NCI-H345 (cell line): Measurements from ENCODE around the gene SLC5A11.
"Not testable (repeated sequence)": the region's sequence is repeated elsewhere in the genome, so short reads cannot be mapped to it uniquely, and the experiment has no call there.

Source experiments
- DNase-seq: peaks from one replicate; lab custom pipeline; 2025; lab: John Stamatoyannopoulos, UW

The SLC5A11 gene

GRCh38 chr16:24845726-24846547 is at the start of gene SLC5A11:
TSS of gene SLC5A11 (plus strand) at chr16:24845963. CDS start at chr16:24858644, 12,681 bp downstream.
- DNase-seq: no peak

- DNase-seq: no peak
These were observed 45.2 kb upstream of the SLC5A11 start for GRCh38 chr16:24800586-24800985.

GRCh38 chr16:24801761-24802302 is 43.9 kb upstream of the SLC5A11 start:
- DNase-seq: no peak

- DNase-seq: no peak
These were observed 40.3 kb upstream of the SLC5A11 start for GRCh38 chr16:24805484-24805883.

GRCh38 chr16:24807301-24807700 is 38.5 kb upstream of the SLC5A11 start:
- no peak for DNase-seq

- no peak for DNase-seq
These were observed 34.6 kb upstream of the SLC5A11 start for GRCh38 chr16:24810951-24811843.

- not testable (repeated sequence) for DNase-seq
These were observed 33.0 kb upstream of the SLC5A11 start for GRCh38 chr16:24812813-24813212.

- peak; percentile 64 for DNase-seq
These were observed 30.7 kb upstream of the SLC5A11 start for GRCh38 chr16:24815021-24815420.

GRCh38 chr16:24816688-24817087 is 29.1 kb upstream of the SLC5A11 start:
- no peak for DNase-seq

GRCh38 chr16:24819462-24820040 is 26.2 kb upstream of the SLC5A11 start:
- no peak for DNase-seq

- DNase-seq: no peak
These were observed 25.2 kb upstream of the SLC5A11 start for GRCh38 chr16:24820522-24820921.

GRCh38 chr16:24821129-24821528 is 24.6 kb upstream of the SLC5A11 start:
- DNase-seq: no peak

- no peak for DNase-seq
These were observed 23.2 kb upstream of the SLC5A11 start for GRCh38 chr16:24822542-24822941.

- DNase-seq: no peak
These were observed 22.8 kb upstream of the SLC5A11 start for GRCh38 chr16:24822974-24823373.

- peak; percentile 76 for DNase-seq
These were observed 20.1 kb upstream of the SLC5A11 start for GRCh38 chr16:24825696-24826095.

GRCh38 chr16:24826096-24826690 is 19.6 kb upstream of the SLC5A11 start:
- peak; percentile 76 for DNase-seq

- no peak for DNase-seq
These were observed 18.8 kb upstream of the SLC5A11 start for GRCh38 chr16:24826817-24827566.

GRCh38 chr16:24829153-24829552 is 16.6 kb upstream of the SLC5A11 start:
- DNase-seq: no peak

- DNase-seq: no peak
These were observed 12.4 kb upstream of the SLC5A11 start for GRCh38 chr16:24833352-24833751.

- no peak for DNase-seq
These were observed 11.1 kb upstream of the SLC5A11 start for GRCh38 chr16:24834459-24835335.
